HepG2 (cell line): ENCODE results near the gene DQX1. TPM values are rescaled to one million over a fixed set of nuclear protein-coding genes. Genes with fewer than 3 reads are reported as not detected.

ENCODE experiments used
- EEA1 ChIP-seq: sonication (generic); formaldehyde crosslinking; IDR thresholded peaks from 2 replicates; pipeline ENCODE4 v1.5.1; 2020; ENCODE audit warnings: mild to moderate bottlenecking, missing genetic modification reagents, borderline replicate concordance
- HOXA5 ChIP-seq: sonication (generic); formaldehyde crosslinking; IDR thresholded peaks from 2 replicates; pipeline ENCODE4 v1.4.0; 2020; ENCODE audit warnings: missing genetic modification reagents
- PITX1 ChIP-seq: sonication (generic); formaldehyde crosslinking; IDR thresholded peaks from 2 replicates; pipeline ENCODE4 v1.5.1; 2020; ENCODE audit warnings: mild to moderate bottlenecking, missing genetic modification reagents
- TERF1 ChIP-seq: sonication (generic); formaldehyde crosslinking; IDR thresholded peaks from 2 replicates; pipeline ENCODE4 v1.8.0; 2022; ENCODE audit warnings: mild to moderate bottlenecking, missing genetic modification reagents, moderate library complexity
- ZNF407 ChIP-seq: sonication (generic); formaldehyde crosslinking; IDR thresholded peaks from one replicate; pipeline ENCODE4 v1.5.1; 2020; ENCODE audit warnings: mild to moderate bottlenecking, missing genetic modification reagents; ENCODE audit errors: not compliant biosample characterization
- ZNF550 ChIP-seq: sonication (generic); formaldehyde crosslinking; IDR thresholded peaks from 2 replicates; pipeline ENCODE4 v1.4.0; 2020; ENCODE audit warnings: mild to moderate bottlenecking, missing genetic modification reagents, borderline replicate concordance
- ZNF646 ChIP-seq: sonication (generic); formaldehyde crosslinking; IDR thresholded peaks from 2 replicates; pipeline ENCODE4 v1.9.0; 2021; ENCODE audit warnings: mild to moderate bottlenecking, missing genetic modification reagents
- ZNF749 ChIP-seq: sonication (generic); formaldehyde crosslinking; IDR thresholded peaks from 2 replicates; pipeline ENCODE4 v1.8.0; 2022; ENCODE audit warnings: mild to moderate bottlenecking, missing genetic modification reagents, moderate library complexity, borderline replicate concordance
- polyA plus RNA-seq, 8 experiments: library from polyadenylated mRNA; depleted of rRNA in 3 of 8; stranded (reverse) in 7 of 8; unstranded in 1 of 8; fragments of >200 nt; fragmentation: Illumina TruSeq in 4 of 8; extraction: Trizol in 4 of 8; gene quantifications; 2 replicates each; pipeline versions ENCODE4 v1.2.1 to v1.2.3, GENCODE V29; 2011 to 2016; ENCODE audit warnings: low read depth in 4 of 8, missing spikeins in 1 of 8, mixed read lengths in 1 of 8; ENCODE audit not compliant: insufficient read depth in 1 of 8
- total RNA-seq, 5 experiments: library from RNA; depleted of rRNA; stranded (reverse); fragments of >200 nt; fragmentation: Illumina TruSeq; extraction: Trizol; gene quantifications; 2 replicates each; pipeline ENCODE4 v1.2.3, GENCODE V29; 2016; ENCODE audit warnings: low read depth in 1 of 5

The DQX1 gene
- total and polyA plus RNA-seq, 2 of the 13 experiments (the other 11 are each of a cell fraction or from before 2014, with no cell fraction given) = 27.6 to 89.8 TPM

- no peak for TF ChIP-seq ZNF646 (CRISPR knock-in tag)
- peak; percentile 42; the same call in 1 of the 2 replicates for TF ChIP-seq TERF1
- no peak; the same call in 1 of the 2 replicates for TF ChIP-seq ZNF749 (CRISPR knock-in tag)
- peak; percentile 44 for TF ChIP-seq ZNF407 (CRISPR knock-in tag)
- TF ChIP-seq HOXA5 (CRISPR knock-in tag) = peak; percentile 84
- no peak; the same call in 1 of the 2 replicates for TF ChIP-seq ZNF550
- TF ChIP-seq EEA1 (CRISPR knock-in tag) = peak; percentile 96; the same call in 1 of the 2 replicates
- TF ChIP-seq PITX1 (CRISPR knock-in tag) = peak; percentile 68; the same call in 1 of the 2 replicates
Observed at GRCh38 chr2:74529357-74530238, 3.6 kb upstream of the DQX1 start, which contains the start of the genes AUP1 and HTRA2 (continued).
